Measurements from ENCODE around the gene SPEF2.

DNA sequence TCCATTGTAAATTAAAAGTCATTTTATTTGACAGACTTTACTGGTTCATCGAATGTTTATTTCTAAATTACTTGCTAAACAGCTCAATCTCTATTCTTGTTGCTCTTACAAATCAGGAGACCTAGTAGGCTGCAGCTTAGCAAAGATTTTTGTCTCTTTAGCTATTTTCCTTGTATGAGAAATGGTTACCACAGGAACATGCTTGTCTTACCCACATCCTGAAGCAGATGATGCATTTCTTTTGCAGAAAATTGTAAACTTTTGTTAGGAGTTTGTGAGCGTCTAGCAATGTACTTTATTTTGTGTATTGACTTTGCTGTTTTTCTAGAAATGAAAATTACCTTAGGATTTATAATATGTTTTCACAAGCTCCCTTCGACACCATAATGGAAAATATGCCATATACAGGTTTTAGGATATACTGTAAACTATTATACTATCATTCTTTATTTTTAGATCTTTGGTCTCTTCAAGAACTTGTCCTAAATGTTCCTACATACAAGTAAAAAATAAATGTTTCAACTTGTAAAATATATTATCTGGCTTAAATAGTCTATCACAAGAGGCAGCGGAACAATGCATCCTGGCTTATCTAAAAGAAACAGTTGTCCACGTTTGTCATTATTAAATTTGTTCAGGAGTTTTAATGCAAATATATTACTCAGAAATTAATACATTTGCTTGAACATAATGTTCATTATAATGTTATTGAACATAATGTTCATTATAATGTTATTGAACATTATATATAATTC is 54.1 kb downstream of the SPEF2 start:
- no peak for TF ChIP-seq CTCF (IDR thresholded peaks at IDR 0.05; ENCODE audit: insufficient read depth, low read length)
- TF ChIP-seq, protein P1, sequence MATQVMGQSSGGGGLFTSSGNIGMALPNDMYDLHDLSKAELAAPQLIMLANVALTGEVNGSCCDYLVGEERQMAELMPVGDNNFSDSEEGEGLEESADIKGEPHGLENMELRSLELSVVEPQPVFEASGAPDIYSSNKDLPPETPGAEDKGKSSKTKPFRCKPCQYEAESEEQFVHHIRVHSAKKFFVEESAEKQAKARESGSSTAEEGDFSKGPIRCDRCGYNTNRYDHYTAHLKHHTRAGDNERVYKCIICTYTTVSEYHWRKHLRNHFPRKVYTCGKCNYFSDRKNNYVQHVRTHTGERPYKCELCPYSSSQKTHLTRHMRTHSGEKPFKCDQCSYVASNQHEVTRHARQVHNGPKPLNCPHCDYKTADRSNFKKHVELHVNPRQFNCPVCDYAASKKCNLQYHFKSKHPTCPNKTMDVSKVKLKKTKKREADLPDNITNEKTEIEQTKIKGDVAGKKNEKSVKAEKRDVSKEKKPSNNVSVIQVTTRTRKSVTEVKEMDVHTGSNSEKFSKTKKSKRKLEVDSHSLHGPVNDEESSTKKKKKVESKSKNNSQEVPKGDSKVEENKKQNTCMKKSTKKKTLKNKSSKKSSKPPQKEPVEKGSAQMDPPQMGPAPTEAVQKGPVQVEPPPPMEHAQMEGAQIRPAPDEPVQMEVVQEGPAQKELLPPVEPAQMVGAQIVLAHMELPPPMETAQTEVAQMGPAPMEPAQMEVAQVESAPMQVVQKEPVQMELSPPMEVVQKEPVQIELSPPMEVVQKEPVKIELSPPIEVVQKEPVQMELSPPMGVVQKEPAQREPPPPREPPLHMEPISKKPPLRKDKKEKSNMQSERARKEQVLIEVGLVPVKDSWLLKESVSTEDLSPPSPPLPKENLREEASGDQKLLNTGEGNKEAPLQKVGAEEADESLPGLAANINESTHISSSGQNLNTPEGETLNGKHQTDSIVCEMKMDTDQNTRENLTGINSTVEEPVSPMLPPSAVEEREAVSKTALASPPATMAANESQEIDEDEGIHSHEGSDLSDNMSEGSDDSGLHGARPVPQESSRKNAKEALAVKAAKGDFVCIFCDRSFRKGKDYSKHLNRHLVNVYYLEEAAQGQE (IDR thresholded peaks at IDR 0.05; ENCODE audit: insufficient replicate concordance, low read depth): no peak
- no peak for TF ChIP-seq POLR2AphosphoS5 (IDR thresholded peaks at IDR 0.05; ENCODE audit: low read depth)

Data from HL-60 (cell line).